ENCODE data around the gene SMG6. TPM values are rescaled to one million over a fixed set of nuclear protein-coding genes. Genes with fewer than 3 reads are reported as not detected.

SMG6 gene
- total RNA-seq, 1 donor: 42.7 TPM

DNA sequence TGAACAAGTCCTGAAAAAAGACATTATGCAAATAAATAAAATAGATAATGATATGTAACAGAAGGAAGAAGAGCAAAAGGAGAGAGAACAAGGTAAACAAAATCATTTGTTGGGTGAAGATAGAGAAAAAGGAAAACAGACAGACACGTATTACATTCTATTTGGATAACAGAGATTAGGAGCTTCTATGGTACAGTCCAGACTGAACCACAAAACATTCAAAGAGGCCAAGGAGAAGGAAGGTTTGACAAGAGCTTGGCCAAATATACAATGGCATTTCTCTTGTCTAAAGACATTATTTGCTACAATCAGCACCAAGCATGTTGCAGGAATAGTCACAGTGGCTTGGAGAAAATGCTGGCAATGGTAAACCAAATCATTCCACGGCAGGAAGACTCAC is 29.2 kb downstream of the SMG6 start:
- Histone ChIP-seq H3K4me3 (ENCODE audit: insufficient read depth, low read length) (no peak overlapping the region), H4K20me1 (ENCODE audit: insufficient read depth, low read length) (no peaks in the 10 kb centered on the region), H3K27me3 (ENCODE audit: insufficient read depth, low read length) (no peaks in the 10 kb centered on the region), H3K4me2 (ENCODE audit: insufficient read depth, low read length) (no peak overlapping the region), H3K36me3 (ENCODE audit: insufficient read depth, low read length) (peaks cover 14% of the 10 kb centered on the region), H3K27ac (ENCODE audit: low read depth, low read length) (no peak overlapping the region), H3K79me2 (ENCODE audit: insufficient read depth, low read length) (peaks cover 2% of the 10 kb centered on the region), H3K4me1 (ENCODE audit: insufficient read depth, low read length) (no peaks in the 10 kb centered on the region), H2AFZ (ENCODE audit: low read length) (no peak overlapping the region), H3K9me3 (ENCODE audit: low read depth, low read length) (no peaks in the 10 kb centered on the region)
- no peak for DNase-seq (ENCODE audit: insufficient read length, low spot score, missing footprints)
- TF ChIP-seq, protein P1, sequence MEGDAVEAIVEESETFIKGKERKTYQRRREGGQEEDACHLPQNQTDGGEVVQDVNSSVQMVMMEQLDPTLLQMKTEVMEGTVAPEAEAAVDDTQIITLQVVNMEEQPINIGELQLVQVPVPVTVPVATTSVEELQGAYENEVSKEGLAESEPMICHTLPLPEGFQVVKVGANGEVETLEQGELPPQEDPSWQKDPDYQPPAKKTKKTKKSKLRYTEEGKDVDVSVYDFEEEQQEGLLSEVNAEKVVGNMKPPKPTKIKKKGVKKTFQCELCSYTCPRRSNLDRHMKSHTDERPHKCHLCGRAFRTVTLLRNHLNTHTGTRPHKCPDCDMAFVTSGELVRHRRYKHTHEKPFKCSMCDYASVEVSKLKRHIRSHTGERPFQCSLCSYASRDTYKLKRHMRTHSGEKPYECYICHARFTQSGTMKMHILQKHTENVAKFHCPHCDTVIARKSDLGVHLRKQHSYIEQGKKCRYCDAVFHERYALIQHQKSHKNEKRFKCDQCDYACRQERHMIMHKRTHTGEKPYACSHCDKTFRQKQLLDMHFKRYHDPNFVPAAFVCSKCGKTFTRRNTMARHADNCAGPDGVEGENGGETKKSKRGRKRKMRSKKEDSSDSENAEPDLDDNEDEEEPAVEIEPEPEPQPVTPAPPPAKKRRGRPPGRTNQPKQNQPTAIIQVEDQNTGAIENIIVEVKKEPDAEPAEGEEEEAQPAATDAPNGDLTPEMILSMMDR (IDR thresholded peaks at IDR 0.05; ENCODE audit: extremely low read depth, low read depth, low read length): no peak

DNA sequence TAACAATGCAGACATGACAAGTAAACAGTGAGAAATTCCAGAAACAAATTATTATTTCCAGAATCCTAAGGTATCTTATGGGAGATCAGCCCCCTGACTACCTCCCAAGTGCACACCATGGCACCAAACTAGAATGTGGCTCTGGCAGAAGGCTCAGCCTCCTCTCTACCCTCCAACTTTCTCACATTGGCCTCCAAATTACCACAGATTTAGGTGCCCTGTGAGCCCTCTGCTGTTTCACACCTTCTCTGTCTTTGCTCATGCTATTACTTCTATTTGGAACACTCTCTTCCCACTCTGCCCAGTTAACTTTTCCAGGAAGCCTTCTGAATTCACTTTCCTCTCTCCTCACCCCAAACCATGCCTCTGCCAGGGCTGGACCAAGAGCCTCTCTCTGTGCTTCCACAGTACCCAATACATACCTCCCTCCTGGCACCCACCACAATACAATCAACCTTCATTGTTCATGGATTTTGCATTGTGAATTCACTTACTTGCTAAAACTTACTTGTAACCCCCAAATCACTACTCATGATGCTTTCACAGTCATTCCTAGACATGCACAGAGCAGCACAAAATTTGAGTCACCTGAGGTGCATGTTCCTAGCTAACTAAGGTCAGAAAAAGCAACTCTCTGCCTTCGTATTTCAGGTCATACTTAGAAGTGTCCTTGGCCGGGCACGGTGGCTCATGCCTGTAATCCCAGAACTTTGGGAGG is 31.4 kb downstream of the SMG6 start:
- Histone ChIP-seq H3K4me3 (ENCODE audit: insufficient read depth, low read length) (no peak overlapping the region), H3K79me2 (ENCODE audit: insufficient read depth, low read length) (peaks cover 2% of the 10 kb centered on the region), H3K36me3 (ENCODE audit: insufficient read depth, low read length) (peaks cover 10% of the 10 kb centered on the region), H3K9me3 (ENCODE audit: low read depth, low read length) (no peaks in the 10 kb centered on the region), H3K4me1 (ENCODE audit: insufficient read depth, low read length) (no peaks in the 10 kb centered on the region), H3K4me2 (ENCODE audit: insufficient read depth, low read length) (no peak overlapping the region), H4K20me1 (ENCODE audit: insufficient read depth, low read length) (no peaks in the 10 kb centered on the region), H3K27me3 (ENCODE audit: insufficient read depth, low read length) (no peaks in the 10 kb centered on the region), H2AFZ (ENCODE audit: low read length) (no peak overlapping the region), H3K27ac (ENCODE audit: low read depth, low read length) (no peak overlapping the region)
- TF ChIP-seq, protein P1 (IDR thresholded peaks at IDR 0.05; ENCODE audit: extremely low read depth, low read depth, low read length): no peak
- DNase-seq (ENCODE audit: insufficient read length, low spot score, missing footprints): no peak

DNA sequence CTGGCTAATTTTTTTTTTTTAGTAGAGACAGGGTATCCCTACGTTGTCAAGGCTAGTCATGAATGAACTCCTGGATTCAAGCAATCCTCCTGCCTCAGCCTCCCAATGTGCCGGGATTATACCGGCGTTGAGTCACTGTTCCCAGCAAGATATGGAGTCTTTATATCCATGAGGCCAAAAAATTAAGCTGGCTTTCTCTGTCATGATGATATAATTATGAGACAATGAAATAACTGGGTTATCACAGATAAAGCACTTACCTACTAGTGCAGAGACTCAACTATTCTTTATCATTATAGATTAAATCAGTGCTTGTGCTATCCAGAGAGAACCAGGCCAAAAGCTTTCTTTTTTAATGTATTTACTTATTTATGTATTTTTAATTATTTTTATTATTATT is 36.2 kb downstream of the SMG6 start:
- TF ChIP-seq, protein P1 (IDR thresholded peaks at IDR 0.05; ENCODE audit: extremely low read depth, low read depth, low read length): no peak
- Histone ChIP-seq H3K4me3 (ENCODE audit: insufficient read depth, low read length) (no peak overlapping the region), H3K4me2 (ENCODE audit: insufficient read depth, low read length) (no peak overlapping the region), H3K79me2 (ENCODE audit: insufficient read depth, low read length) (peaks cover 8% of the 10 kb centered on the region), H4K20me1 (ENCODE audit: insufficient read depth, low read length) (no peaks in the 10 kb centered on the region), H3K27me3 (ENCODE audit: insufficient read depth, low read length) (no peaks in the 10 kb centered on the region), H3K27ac (ENCODE audit: low read depth, low read length) (no peak overlapping the region), H3K4me1 (ENCODE audit: insufficient read depth, low read length) (peaks cover 25% of the 10 kb centered on the region), H3K9me3 (ENCODE audit: low read depth, low read length) (no peaks in the 10 kb centered on the region), H3K36me3 (ENCODE audit: insufficient read depth, low read length) (peaks cover 12% of the 10 kb centered on the region), H2AFZ (ENCODE audit: low read length) (no peak overlapping the region)
- DNase-seq (ENCODE audit: insufficient read length, low spot score, missing footprints): no peak

DNA sequence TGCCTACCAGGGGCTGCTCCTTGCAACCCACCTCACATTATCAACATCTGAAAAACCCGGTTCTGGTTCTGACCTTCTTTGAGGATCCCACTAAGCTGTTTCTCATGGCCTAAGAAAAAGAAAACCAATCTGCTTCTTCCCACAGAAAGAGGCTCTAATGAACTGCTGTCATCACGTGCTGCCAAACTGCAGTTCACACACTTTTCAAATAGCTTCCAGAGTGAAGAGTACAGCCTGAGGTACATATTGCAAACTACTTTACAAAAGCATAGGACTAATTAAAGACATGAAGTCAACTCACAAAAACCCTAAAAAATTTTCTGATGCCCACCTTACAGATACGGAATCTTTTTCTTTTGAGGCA is 36.7 kb downstream of the SMG6 start:
- Histone ChIP-seq H3K4me2 (ENCODE audit: insufficient read depth, low read length) (no peak overlapping the region), H3K9me3 (ENCODE audit: low read depth, low read length) (no peaks in the 10 kb centered on the region), H3K27me3 (ENCODE audit: insufficient read depth, low read length) (no peaks in the 10 kb centered on the region), H3K4me3 (ENCODE audit: insufficient read depth, low read length) (no peak overlapping the region), H2AFZ (ENCODE audit: low read length) (no peak overlapping the region), H3K4me1 (ENCODE audit: insufficient read depth, low read length) (peaks cover 28% of the 10 kb centered on the region), H3K27ac (ENCODE audit: low read depth, low read length) (no peak overlapping the region), H3K79me2 (ENCODE audit: insufficient read depth, low read length) (peaks cover 8% of the 10 kb centered on the region), H3K36me3 (ENCODE audit: insufficient read depth, low read length) (peaks cover 12% of the 10 kb centered on the region), H4K20me1 (ENCODE audit: insufficient read depth, low read length) (no peaks in the 10 kb centered on the region)
- no peak for DNase-seq (ENCODE audit: insufficient read length, low spot score, missing footprints)
- TF ChIP-seq, protein P1 (IDR thresholded peaks at IDR 0.05; ENCODE audit: extremely low read depth, low read depth, low read length): no peak

Measured in osteoblast (primary cell).